ENCODE measurements around the gene KCNA1.

KCNA1 gene

GRCh38 chr12:4911316-4911994 is 1.8 kb downstream of the KCNA1 start:
- DNase-seq (ENCODE audit: low read depth) = no peak

- no peak for DNase-seq (ENCODE audit: low read depth)
Measured at GRCh38 chr12:4914720-4915119, 5.0 kb downstream of the KCNA1 start.

GRCh38 chr12:4915752-4916151 is 6.0 kb downstream of the KCNA1 start:
- no peak for DNase-seq (ENCODE audit: low read depth)

- DNase-seq (ENCODE audit: low read depth) = no peak
Measured at GRCh38 chr12:4918950-4919660, 9.4 kb downstream of the KCNA1 start.

GRCh38 chr12:4932576-4932975 is 22.9 kb downstream of the KCNA1 start:
- DNase-seq (ENCODE audit: low read depth) = no peak

- no peak for DNase-seq (ENCODE audit: low read depth)
Measured at GRCh38 chr12:4933411-4933810, 23.7 kb downstream of the KCNA1 start.

GRCh38 chr12:4934407-4935035 is 24.8 kb downstream of the KCNA1 start:
- DNase-seq (ENCODE audit: low read depth) = no peak

GRCh38 chr12:4938900-4939299 is 29.2 kb downstream of the KCNA1 start:
- no peak for DNase-seq (ENCODE audit: low read depth)

- DNase-seq (ENCODE audit: low read depth) = no peak
Measured at GRCh38 chr12:4939418-4940023, 29.8 kb downstream of the KCNA1 start.

- no peak for DNase-seq (ENCODE audit: low read depth)
Measured at GRCh38 chr12:4943067-4943937, 33.6 kb downstream of the KCNA1 start.

- no peak for DNase-seq (ENCODE audit: low read depth)
Measured at GRCh38 chr12:4943938-4944284, 34.2 kb downstream of the KCNA1 start.

- DNase-seq (ENCODE audit: low read depth) = no peak
Measured at GRCh38 chr12:4947253-4947652, 37.5 kb downstream of the KCNA1 start.

GRCh38 chr12:4951083-4951482 is 41.4 kb downstream of the KCNA1 start:
- no peak for DNase-seq (ENCODE audit: low read depth)

- DNase-seq (ENCODE audit: low read depth) = no peak
Measured at GRCh38 chr12:4951601-4952000, 41.9 kb downstream of the KCNA1 start.

- DNase-seq (ENCODE audit: low read depth) = no peak
Measured at GRCh38 chr12:4954621-4955354, 45.1 kb downstream of the KCNA1 start.

- no peak for DNase-seq (ENCODE audit: low read depth)
Measured at GRCh38 chr12:4956054-4956453, 46.3 kb downstream of the KCNA1 start.

- no peak for DNase-seq (ENCODE audit: low read depth)
Measured at GRCh38 chr12:4956968-4957367, 47.3 kb downstream of the KCNA1 start.

GRCh38 chr12:4957761-4958160 is 48.1 kb downstream of the KCNA1 start:
- DNase-seq (ENCODE audit: low read depth) = no peak

GRCh38 chr12:4958697-4959375 is 49.1 kb downstream of the KCNA1 start:
- DNase-seq (ENCODE audit: low read depth) = no peak

GRCh38 chr12:4959381-4959780 is 49.7 kb downstream of the KCNA1 start:
- DNase-seq (ENCODE audit: low read depth) = no peak

GRCh38 chr12:4960030-4960429 is 50.3 kb downstream of the KCNA1 start:
- no peak for DNase-seq (ENCODE audit: low read depth)
